Amygdala (tissue), 56 donors: Measurements from ENCODE around the gene RBP2.
A peak's percentile ranks its signal among the peaks of the same experiment; 100 is the strongest.

Experiments
- DNase-seq, 56 donors: peaks; one replicate each; lab custom pipeline; 2025; lab: John Stamatoyannopoulos, UW

The RBP2 gene

GRCh38 chr3:139482206-139482605, 5.9 kb upstream of the RBP2 start:
- DNase-seq: no peak

- no peak for DNase-seq
Observed at GRCh38 chr3:139481116-139481515, 4.8 kb upstream of the RBP2 start.

GRCh38 chr3:139480585-139480984, 4.3 kb upstream of the RBP2 start:
- DNase-seq: no peak

- DNase-seq: no peak
Observed at GRCh38 chr3:139477710-139478640, 1.7 kb upstream of the RBP2 start.

GRCh38 chr3:139473155-139473771, 3.1 kb downstream of the RBP2 start:
- no peak for DNase-seq

GRCh38 chr3:139472380-139473010, 3.8 kb downstream of the RBP2 start:
- no peak for DNase-seq

- DNase-seq: no peak
Observed at GRCh38 chr3:139470199-139470598, 6.1 kb downstream of the RBP2 start.

GRCh38 chr3:139468399-139468798, 7.9 kb downstream of the RBP2 start:
- no peak for DNase-seq

- DNase-seq: no peak
Observed at GRCh38 chr3:139466360-139466759, 10.0 kb downstream of the RBP2 start.

- DNase-seq: no peak
Observed at GRCh38 chr3:139465636-139466035, 10.7 kb downstream of the RBP2 start.

- DNase-seq: no peak
Observed at GRCh38 chr3:139463466-139463865, 12.8 kb downstream of the RBP2 start.

GRCh38 chr3:139460529-139460928, 15.8 kb downstream of the RBP2 start:
- DNase-seq: no peak

GRCh38 chr3:139460076-139460475, 16.2 kb downstream of the RBP2 start:
- DNase-seq: no peak

- no peak for DNase-seq
Observed at GRCh38 chr3:139458348-139458747, 18.0 kb downstream of the RBP2 start.

- no peak for DNase-seq
Observed at GRCh38 chr3:139457066-139457465, 19.2 kb downstream of the RBP2 start.

- no peak for DNase-seq
Observed at GRCh38 chr3:139456386-139456785, 19.9 kb downstream of the RBP2 start.

GRCh38 chr3:139455855-139456254, 20.5 kb downstream of the RBP2 start:
- no peak for DNase-seq

GRCh38 chr3:139455206-139455605, 21.1 kb downstream of the RBP2 start:
- no peak for DNase-seq

- DNase-seq: no peak
Observed at GRCh38 chr3:139454346-139454745, 22.0 kb downstream of the RBP2 start.

GRCh38 chr3:139450159-139450558, 26.2 kb downstream of the RBP2 start:
- no peak for DNase-seq

GRCh38 chr3:139449566-139449965, 26.8 kb downstream of the RBP2 start:
- no peak for DNase-seq

GRCh38 chr3:139448104-139448503, 28.2 kb downstream of the RBP2 start:
- peak in 55 of 56 donors; percentile 4 to 90 (median 63) for DNase-seq
